Lower leg skin (tissue), 3 donors: ENCODE measurements around the gene CYB561D2.

Experiments used
- CTCF ChIP-seq, 3 donors: fragments of 450-650 bp; IDR thresholded peaks; one replicate each; pipeline ENCODE4 v1.5.1; 2016; ENCODE audit warnings: antibody characterized with exemption in 3 of 3, mild to moderate bottlenecking in 3 of 3, moderate library complexity in 2 of 3
- POLR2A ChIP-seq, 2 donors: fragments of 450-650 bp; IDR thresholded peaks; one replicate each; pipeline ENCODE4 v1.6.1; 2016 to 2017; ENCODE audit warnings: antibody characterized with exemption in 2 of 2, mild to moderate bottlenecking in 1 of 2, moderate library complexity in 1 of 2

- TF ChIP-seq CTCF (IDR thresholded peaks at IDR 0.05) (no peak), POLR2A (IDR thresholded peaks at IDR 0.05) (no peak)
These were observed 30.6 kb upstream of the CYB561D2 start for GRCh38 chr3:50319894-50320625.
